SK-N-SH (cell line): ENCODE data around the gene GTPBP8.

Experiments used
- CTCF ChIP-seq: fragments of 200-600 bp; sonication (generic); IDR thresholded peaks from 2 replicates; pipeline ENCODE4 v1.6.1; 2017; ENCODE audit warnings: antibody characterized with exemption, mild to moderate bottlenecking, moderate library complexity
- EP300 ChIP-seq, 2 experiments: IDR thresholded peaks; 2 replicates each; pipeline versions ENCODE4 v1.4.0 to v1.6.1; 2012; ENCODE audit warnings: borderline replicate concordance in 1 of 2, low read depth in 1 of 2, low read length in 1 of 2
- JUND ChIP-seq: IDR thresholded peaks from 2 replicates; pipeline ENCODE4 v1.4.0; 2012
- MEF2A ChIP-seq: IDR thresholded peaks from 2 replicates; pipeline ENCODE4 v1.4.0; 2012; ENCODE audit warnings: low read depth, borderline replicate concordance
- TCF12 ChIP-seq: IDR thresholded peaks from 2 replicates; pipeline ENCODE4 v1.4.0; 2012
- USF2 ChIP-seq: fragments of 150-350 bp; IDR thresholded peaks from 2 replicates; pipeline ENCODE4 v1.6.1; 2017; ENCODE audit warnings: antibody characterized with exemption, low read length, low read depth, borderline replicate concordance
- TF ChIP-seq, protein P1 (sequence below): IDR thresholded peaks from 2 replicates; pipeline ENCODE4 v1.4.0; 2012; ENCODE audit warnings: low read depth, borderline replicate concordance

GRCh38 chr3:112974178-112974517 is 16.6 kb upstream of the GTPBP8 start:
- TF ChIP-seq JUND, result no peak
- TF ChIP-seq EP300 (IDR thresholded peaks at IDR 0.05; ENCODE audit: borderline replicate concordance in 1 of 2, low read depth in 1 of 2, low read length in 1 of 2), result no peak
- TF ChIP-seq USF2, result no peak
- TF ChIP-seq MEF2A, result no peak
- TF ChIP-seq CTCF, result no peak
- TF ChIP-seq TCF12, result no peak
- TF ChIP-seq, protein P1, sequence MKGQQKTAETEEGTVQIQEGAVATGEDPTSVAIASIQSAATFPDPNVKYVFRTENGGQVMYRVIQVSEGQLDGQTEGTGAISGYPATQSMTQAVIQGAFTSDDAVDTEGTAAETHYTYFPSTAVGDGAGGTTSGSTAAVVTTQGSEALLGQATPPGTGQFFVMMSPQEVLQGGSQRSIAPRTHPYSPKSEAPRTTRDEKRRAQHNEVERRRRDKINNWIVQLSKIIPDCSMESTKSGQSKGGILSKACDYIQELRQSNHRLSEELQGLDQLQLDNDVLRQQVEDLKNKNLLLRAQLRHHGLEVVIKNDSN, result no peak
